K562 (cell line): ENCODE data around the gene ICA1. TPM values are rescaled to one million over a fixed set of nuclear protein-coding genes. Genes with fewer than 3 reads are reported as not detected.

Source experiments
- ATAC-seq: fragments of 200-7000 bp; cut with Tn5 transposase; 3 replicates; pipeline ENCODE4 v1.9.1; 2020; ENCODE audit warnings: moderate library complexity
- BruUV-seq: library from RNA; stranded (reverse); fragments of 400-500 nt; replicated peaks from 2 replicates; lab custom pipeline; 2021; lab: Mats Ljungman, UMichigan
- CTCF ChIA-PET: fragments of 300-600 bp; formaldehyde crosslinking; extraction: SDS; loops from one replicate; lab custom pipeline; 2021; ENCODE audit warnings: low intra/inter-chr PET ratio; lab: Yijun Ruan, JAX
- POLR2A ChIA-PET: fragments of 300-600, 350-650 bp; sonication (Branson Sonifier 250); formaldehyde crosslinking; extraction: SDS; loops from one replicate; lab custom pipeline; 2021; ENCODE audit warnings: antibody characterized with exemption, inconsistent platforms; lab: Yijun Ruan, JAX
- DNase-seq, 4 experiments: peaks; one replicate each; pipeline versions ENCODE4 v3.0.0 to v3.0.0-alpha.2; 2011 to 2018; ENCODE audit warnings: low spot score in 3 of 4, mixed read lengths in 3 of 4; ENCODE audit errors: extremely low read depth in 1 of 4
- FAIRE-seq: peaks from 2 replicates; lab custom pipeline; 2011; peaks lifted over from hg19 to GRCh38; lab: Jason Lieb, UNC
- H2AFZ ChIP-seq: 2 replicates; pipeline ENCODE4 v1.6.0; 2011; ENCODE audit warnings: low read depth, low read length, control low read depth, inconsistent platforms
- H3K27ac ChIP-seq: fragments of 200-600 bp; 3 replicates; pipeline ENCODE4 v1.8.0; 2011; ENCODE audit warnings: low read depth, mild to moderate bottlenecking, control low read depth, inconsistent platforms, low read length, moderate library complexity, mixed read lengths; ENCODE audit errors: extremely low read depth
- H3K27me3 ChIP-seq, 2 experiments: fragments of 300-600 bp in 1 of 2; 2 replicates in 1 of 2; 3 replicates in 1 of 2; pipeline versions ENCODE4 v1.6.0 to v1.8.0; 2011; ENCODE audit warnings: inconsistent platforms in 2 of 2, low read length in 2 of 2, mild to moderate bottlenecking in 1 of 2, mixed read lengths in 1 of 2, moderate library complexity in 1 of 2; ENCODE audit not compliant: control insufficient read depth in 2 of 2, insufficient read depth in 2 of 2
- H3K36me3 ChIP-seq: fragments of 300-600 bp; 3 replicates; pipeline ENCODE4 v1.8.0; 2011; ENCODE audit warnings: mild to moderate bottlenecking, low read length, inconsistent platforms; ENCODE audit not compliant: control insufficient read depth, insufficient read depth
- H3K4me1 ChIP-seq, 2 experiments: fragments of 200-600 bp in 1 of 2; replicated peaks in 1 of 2; 2 replicates in 1 of 2; 3 replicates in 1 of 2; pipeline versions ENCODE4 v1.5.1 to v1.8.0; 2011; ENCODE audit warnings: inconsistent platforms in 2 of 2, low read length in 2 of 2, mild to moderate bottlenecking in 1 of 2, mixed read lengths in 1 of 2, moderate library complexity in 1 of 2; ENCODE audit not compliant: control insufficient read depth in 2 of 2, insufficient read depth in 2 of 2
- H3K4me2 ChIP-seq: 2 replicates; pipeline ENCODE4 v1.6.1; 2011; ENCODE audit warnings: low read length, control low read depth, inconsistent platforms, mixed read lengths; ENCODE audit not compliant: insufficient read depth
- H3K4me3 ChIP-seq: fragments of 200-600 bp; sonication (generic), shearing (Covaris generic); 2 replicates; pipeline ENCODE4 v1.5.1; 2016; ENCODE audit warnings: control low read depth, inconsistent platforms
- H3K79me2 ChIP-seq: fragments of 200-600 bp; 3 replicates; pipeline ENCODE4 v1.8.0; 2011; ENCODE audit warnings: low read length, inconsistent platforms; ENCODE audit not compliant: control insufficient read depth, insufficient read depth
- H3K9ac ChIP-seq, 2 experiments: 2 replicates each; pipeline versions ENCODE4 v1.6.0 to v1.6.1; 2011; ENCODE audit warnings: low read depth in 2 of 2, low read length in 2 of 2, control low read depth in 1 of 2, inconsistent platforms in 1 of 2, mild to moderate bottlenecking in 1 of 2, mixed read lengths in 1 of 2; ENCODE audit not compliant: insufficient read depth in 1 of 2
- H3K9me1 ChIP-seq: one replicate; pipeline ENCODE4 v1.6.0; 2011; ENCODE audit warnings: inconsistent platforms, mild to moderate bottlenecking, low read length, moderate library complexity; ENCODE audit not compliant: control insufficient read depth, insufficient read depth
- H3K9me3 ChIP-seq: replicated peaks from 2 replicates; pipeline ENCODE4 v1.5.1; 2011; ENCODE audit warnings: low read depth, low read length, inconsistent platforms; ENCODE audit not compliant: control insufficient read depth, insufficient read depth
- H4K20me1 ChIP-seq: replicated peaks from 2 replicates; pipeline ENCODE4 v1.6.1; 2011; ENCODE audit warnings: low read length, inconsistent platforms, mixed read lengths; ENCODE audit not compliant: control insufficient read depth, insufficient read depth
- BCLAF1 ChIP-seq, 2 experiments: fragments of 450-650 bp in 1 of 2; IDR thresholded peaks; 2 replicates each; pipeline ENCODE4 v1.6.1; 2011 to 2017; ENCODE audit warnings: low read depth in 2 of 2, antibody characterized with exemption in 1 of 2, borderline replicate concordance in 1 of 2, low read length in 1 of 2, mild to moderate bottlenecking in 1 of 2, mixed read lengths in 1 of 2; ENCODE audit not compliant: control insufficient read depth in 1 of 2
- CBX8 ChIP-seq: fragments of 200-600 bp; sonication (generic); IDR thresholded peaks from 2 replicates; pipeline ENCODE4 v1.6.1; 2012; ENCODE audit warnings: borderline replicate concordance, mixed run types, low read depth, mild to moderate bottlenecking, moderate library complexity, mixed read lengths, low read length, control low read depth, inconsistent platforms; ENCODE audit not compliant: poor library complexity, severe bottlenecking; ENCODE audit errors: extremely low read depth
- ERF ChIP-seq: fragments of 450-650 bp; formaldehyde crosslinking; IDR thresholded peaks from 2 replicates; pipeline ENCODE4 v1.4.0; 2020; ENCODE audit warnings: mild to moderate bottlenecking, mixed read lengths
- ETS2 ChIP-seq: IDR thresholded peaks from 2 replicates; pipeline ENCODE4 v1.6.1; 2016; ENCODE audit warnings: borderline replicate concordance, missing genetic modification characterization, mild to moderate bottlenecking, moderate library complexity, missing compliant biosample characterization; ENCODE audit not compliant: poor library complexity, severe bottlenecking
- HMG20B ChIP-seq: fragments of 250-450 bp; sonication (Bioruptor Pico); IDR thresholded peaks from 2 replicates; pipeline ENCODE4 v1.5.0; 2021; ENCODE audit warnings: mild to moderate bottlenecking
- KAT2B ChIP-seq: IDR thresholded peaks from one replicate; pipeline ENCODE4 v1.6.1; 2012; ENCODE audit warnings: low read depth, mild to moderate bottlenecking, control low read depth, inconsistent platforms, low read length, moderate library complexity
- KLF13 ChIP-seq: fragments of 450-650 bp; IDR thresholded peaks from 2 replicates; pipeline ENCODE4 v1.6.1; 2016; ENCODE audit warnings: missing genetic modification characterization, low read depth, mild to moderate bottlenecking, missing compliant biosample characterization, moderate library complexity, borderline replicate concordance
- NBN ChIP-seq: fragments of 450-650 bp; IDR thresholded peaks from 2 replicates; pipeline ENCODE4 v1.6.1; 2016; ENCODE audit warnings: low read depth, mild to moderate bottlenecking
- NFIC ChIP-seq: fragments of 450-650 bp; IDR thresholded peaks from 2 replicates; pipeline ENCODE4 v1.6.1; 2017; ENCODE audit warnings: mild to moderate bottlenecking, inconsistent platforms
- NFXL1 ChIP-seq: fragments of 450-650 bp; formaldehyde crosslinking; IDR thresholded peaks from 2 replicates; pipeline ENCODE4 v1.4.0; 2021; ENCODE audit warnings: mild to moderate bottlenecking
- PHF21A ChIP-seq: fragments of 450-650 bp; IDR thresholded peaks from 2 replicates; pipeline ENCODE4 v1.6.1; 2017; ENCODE audit warnings: low read depth, borderline replicate concordance
- PPARD ChIP-seq: fragments of 250-450 bp; sonication (Bioruptor Pico); IDR thresholded peaks from 2 replicates; pipeline ENCODE4 v1.8.0; 2022; ENCODE audit warnings: inconsistent platforms, mild to moderate bottlenecking, moderate library complexity
- PTTG1 ChIP-seq: fragments of 450-650 bp; IDR thresholded peaks from 2 replicates; pipeline ENCODE4 v1.6.1; 2016; ENCODE audit warnings: low read depth, mild to moderate bottlenecking, missing genetic modification characterization, missing compliant biosample characterization
- YY1 ChIP-seq, 3 experiments: IDR thresholded peaks; 2 replicates each; pipeline ENCODE4 v1.6.1; 2011; ENCODE audit warnings: low read length in 2 of 3, mild to moderate bottlenecking in 2 of 3, moderate library complexity in 2 of 3, borderline replicate concordance in 1 of 3, control low read depth in 1 of 3, low read depth in 1 of 3; ENCODE audit not compliant: insufficient read depth in 3 of 3, insufficient replicate concordance in 2 of 3, control insufficient read depth in 1 of 3, insufficient read length in 1 of 3; ENCODE audit errors: extremely low read depth in 1 of 3
- ZFP30 ChIP-seq: fragments of 250-450 bp; sonication (Bioruptor Pico); IDR thresholded peaks from 2 replicates; pipeline ENCODE4 v1.8.0; 2022; ENCODE audit warnings: moderate library complexity, mild to moderate bottlenecking, inconsistent platforms, borderline replicate concordance
- ZNF699 ChIP-seq: fragments of 250-450 bp; sonication (Bioruptor Pico); IDR thresholded peaks from 2 replicates; pipeline ENCODE4 v1.8.0; 2021; ENCODE audit warnings: mild to moderate bottlenecking, moderate library complexity; ENCODE audit not compliant: insufficient replicate concordance
- WGBS: fragments of 100-300 bp; shearing (Covaris generic); methylation state at CpG from one replicate; pipeline ENCODE4 v1.1.6; 2016; ENCODE audit warnings: low coverage, mixed read lengths; ENCODE audit not compliant: insufficient coverage; ENCODE audit errors: missing lambda C conversion rate; 5-methylcytosine and 5-hydroxymethylcytosine counted together
- in situ Hi-C: fragments of 300-500 bp; cut with MboI; formaldehyde crosslinking; loops from 4 replicates; pipeline ENCODE4 v1.15.0; 2018; ENCODE audit warnings: inconsistent platforms, mixed read lengths
- intact Hi-C: fragments of 100-400 bp; cut with micrococcal nuclease; formaldehyde crosslinking; loops from 2 replicates; pipeline ENCODE4 v1.14.2; 2022
- polyA plus RNA-seq, 8 experiments: library from polyadenylated mRNA; depleted of rRNA in 4 of 8; stranded (reverse) in 5 of 8; unstranded in 3 of 8; fragments of >200 nt; fragmentation: Nextera tagmentation in 2 of 8; fragmentation: Illumina TruSeq in 1 of 8; extraction: Ambion mirVana in 2 of 8; extraction: Trizol in 1 of 8; gene quantifications; 2 replicates each; pipeline versions ENCODE4 v1.2.1 to v1.2.3, GENCODE V29; 2011 to 2014; ENCODE audit warnings: inconsistent platforms in 1 of 8, missing spikeins in 1 of 8
- total RNA-seq, 7 experiments: library from RNA; depleted of rRNA in 6 of 7; stranded (reverse); fragments of >200 nt in 6 of 7; fragmentation: Illumina TruSeq in 2 of 7; extraction: Trizol in 2 of 7; gene quantifications; 2 replicates each; pipeline versions ENCODE4 v1.2.1 to v1.2.3, GENCODE V29; 2011 to 2021; ENCODE audit warnings: low replicate concordance in 1 of 7

The ICA1 gene
- total and polyA plus RNA-seq, 9 of the 15 experiments (the other 6 are each of a cell fraction or from before 2014, with no cell fraction given): 7.1 to 22.3 (median 16.4) TPM

- no peak overlapping the region for H3K27ac ChIP-seq
Observed at GRCh38 chr7:8136051-8136730, 125.8 kb downstream of the ICA1 start.

More at GRCh38 chr7:8136051-8136730, 125.8 kb downstream of the ICA1 start:
- H3K4me2 ChIP-seq: no peak overlapping the region
- H3K79me2 ChIP-seq: no peaks in the 10 kb centered on the region
- TF ChIP-seq NFIC: no peak
- TF ChIP-seq ZNF699 (CRISPR knock-in tag): no peak
- no peak for TF ChIP-seq PTTG1
- TF ChIP-seq YY1 (IDR thresholded peaks at IDR 0.05; ENCODE audit: borderline replicate concordance in 1 of 3, control insufficient read depth in 1 of 3, extremely low read depth in 1 of 3, insufficient read depth in 3 of 3, insufficient read length in 1 of 3, insufficient replicate concordance in 2 of 3, low read depth in 1 of 3, low read length in 2 of 3): no peak
- no peak for TF ChIP-seq ERF (CRISPR knock-in tag)
- TF ChIP-seq PHF21A: no peak
- no peak for TF ChIP-seq HMG20B (CRISPR knock-in tag)
- TF ChIP-seq CBX8: no peak
- no peak for TF ChIP-seq BCLAF1 (IDR thresholded peaks at IDR 0.05; ENCODE audit: borderline replicate concordance in 1 of 2, control insufficient read depth in 1 of 2, low read depth in 2 of 2, low read length in 1 of 2)
- no peak for TF ChIP-seq KAT2B
- TF ChIP-seq ETS2 (tag): no peak
- no peak for TF ChIP-seq PPARD
- TF ChIP-seq ZFP30 (CRISPR knock-in tag): no peak
- TF ChIP-seq NBN: no peak
- no peak for TF ChIP-seq NFXL1
- no peak for TF ChIP-seq KLF13 (tag)
- H3K27me3 ChIP-seq: no peaks in the 10 kb centered on the region
- H3K4me1 ChIP-seq: peaks cover 5 to 29% of the 10 kb centered on the region in 2 experiments; a peak in 4 of 5 replicates
- FAIRE-seq: no peak
- in situ Hi-C loops: no loop called here
- DNase-seq: no peak
- WGBS: 46% methylated on average over 9 of the region's 12 CpGs
- ChIA-PET POLR2A (interaction anchor here (1.2 kb wide), 1 partner anchor 12 kb away, joined by 5 read pairs; no protein-coding TSS in a partner anchor), CTCF (no interaction called here)
- H4K20me1 ChIP-seq: no peaks in the 10 kb centered on the region
- no peak overlapping the region for H3K9ac ChIP-seq
- H3K36me3 ChIP-seq: no peaks in the 10 kb centered on the region
- ATAC-seq: no peak
- H3K9me1 ChIP-seq: no peaks in the 10 kb centered on the region
- H3K9me3 ChIP-seq: no peaks in the 10 kb centered on the region
- no TSS peak for BruUV-seq
- H2AFZ ChIP-seq: peak overlapping the region; percentile 50
- H3K4me3 ChIP-seq: no peak overlapping the region
- intact Hi-C loops: no loop called here
